ENCODE measurements around the gene FDX2.

GRCh38 chr19:10327793-10328192, 12.0 kb upstream of the FDX2 start:
- no peak for TF ChIP-seq CTCF (IDR thresholded peaks at IDR 0.05)
- TF ChIP-seq POLR2A (IDR thresholded peaks at IDR 0.05): no peak

Data from thyroid gland (tissue), 4 donors.